Esophagus muscularis mucosa (tissue), 4 donors: ENCODE measurements around the gene DELE1. TPM values are rescaled to one million over a fixed set of nuclear protein-coding genes. Genes with fewer than 3 reads are reported as not detected.

Source experiments
- DNase-seq: peaks from one replicate; pipeline ENCODE4 v3.0.0-alpha.2; 2017; ENCODE audit errors: extremely low spot score
- H3K27ac ChIP-seq, 4 donors: fragments of 200-600 bp; sonication (generic); replicated peaks in 1 of 4; 1 replicate in 3 of 4; 2 replicates in 1 of 4; pipeline ENCODE4 v1.5.1; 2016 to 2019; ENCODE audit warnings: mild to moderate bottlenecking in 1 of 4
- H3K27me3 ChIP-seq, 4 donors: fragments of 200-600 bp; sonication (generic); one replicate each; pipeline versions ENCODE4 v1.5.1 to v1.6.0; 2016 to 2019
- H3K36me3 ChIP-seq, 4 donors: fragments of 200-600 bp; sonication (generic); one replicate each; pipeline ENCODE4 v1.5.1; 2016 to 2019
- H3K4me1 ChIP-seq, 4 donors: fragments of 200-600 bp; sonication (generic); one replicate each; pipeline ENCODE4 v1.5.1; 2016 to 2019
- H3K4me3 ChIP-seq, 4 donors: fragments of 200-600 bp; sonication (generic); 1 replicate in 2 of 4; 2 replicates in 2 of 4; pipeline ENCODE4 v1.5.1; 2016 to 2019; ENCODE audit warnings: mild to moderate bottlenecking in 4 of 4, moderate library complexity in 1 of 4
- H3K9me3 ChIP-seq, 4 donors: fragments of 200-600 bp; sonication (generic); 1 replicate in 3 of 4; 2 replicates in 1 of 4; pipeline ENCODE4 v1.5.1; 2016 to 2019
- EP300 ChIP-seq: sonication (generic); formaldehyde crosslinking; IDR thresholded peaks from one replicate; pipeline ENCODE4 v1.6.1; 2017; ENCODE audit warnings: antibody characterized with exemption
- POLR2A ChIP-seq: fragments of 450-650 bp; IDR thresholded peaks from one replicate; pipeline ENCODE4 v1.6.1; 2017; ENCODE audit warnings: antibody characterized with exemption, moderate library complexity, mild to moderate bottlenecking, low read depth
- POLR2AphosphoS5 ChIP-seq, 2 donors: sonication (generic); formaldehyde crosslinking; IDR thresholded peaks; one replicate each; pipeline ENCODE4 v1.6.1; 2017; ENCODE audit warnings: antibody characterized with exemption in 2 of 2
- WGBS: methylation state at CpG from one replicate; pipeline ENCODE4 v1.1.5; 2018; 5-methylcytosine and 5-hydroxymethylcytosine counted together
- intact Hi-C: fragments of 100-400 bp; cut with DNase I; formaldehyde crosslinking; loops from one replicate; pipeline ENCODE4 v1.15.1; 2023
- total RNA-seq, 4 donors: library from RNA; depleted of rRNA; stranded (reverse); fragments of >200 nt; gene quantifications; one replicate each; pipeline versions ENCODE4 v1.1.0 to v1.2.1, GENCODE V29; 2016
- TF ChIP-seq, protein P1 (sequence below), 3 experiments: fragments of 200-600 bp in 2 of 3; fragments of 450-650 bp in 1 of 3; sonication (generic) in 2 of 3; IDR thresholded peaks; one replicate each; pipeline ENCODE4 v1.5.1; 2017 to 2019; ENCODE audit warnings: antibody characterized with exemption in 3 of 3, mild to moderate bottlenecking in 2 of 3, moderate library complexity in 1 of 3

The DELE1 gene
- total RNA-seq, 4 donors from 2014 or later = 44.4 to 75.8 (median 49.6) TPM

DNA sequence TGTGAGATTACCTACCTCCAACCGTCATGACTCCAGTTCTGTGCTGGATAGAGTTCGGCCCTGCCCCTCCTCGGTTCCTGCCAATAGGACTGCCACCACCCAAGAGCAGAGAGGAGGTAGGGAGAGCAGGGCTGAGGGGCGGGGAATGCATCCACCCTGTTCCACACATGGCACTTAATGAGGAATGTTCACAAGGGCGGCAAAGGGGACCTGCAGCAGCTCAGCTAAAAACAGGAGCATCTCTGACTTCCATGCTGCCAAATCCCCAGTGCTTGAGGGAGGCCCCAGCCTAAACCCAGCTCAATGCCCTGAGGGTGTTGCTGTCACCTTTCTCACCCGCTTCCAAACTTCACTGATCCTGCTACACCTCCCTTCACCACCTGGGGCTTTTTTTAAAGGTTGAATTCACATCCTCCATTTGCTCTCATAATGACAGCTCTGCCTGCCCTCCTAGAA lies 7.8 kb upstream of the DELE1 start:
- no peak overlapping the region for H3K27ac ChIP-seq
- intact Hi-C loops = no loop called here
- no peaks in the 10 kb centered on the region for H3K36me3 ChIP-seq
- H3K4me3 ChIP-seq = no peak overlapping the region
- DNase-seq = no peak
- H3K4me1 ChIP-seq = peaks cover 4 to 14% (median 12%) of the 10 kb centered on the region in 4 donors
- WGBS = 89% methylated on average over 6 of the region's 6 CpGs
- peaks cover 0 to 13% (median 0%) of the 10 kb centered on the region in 4 donors for H3K27me3 ChIP-seq
- TF ChIP-seq EP300 (no peak), POLR2AphosphoS5 (IDR thresholded peaks at IDR 0.05) (no peak), POLR2A (no peak)
- TF ChIP-seq, protein P1, sequence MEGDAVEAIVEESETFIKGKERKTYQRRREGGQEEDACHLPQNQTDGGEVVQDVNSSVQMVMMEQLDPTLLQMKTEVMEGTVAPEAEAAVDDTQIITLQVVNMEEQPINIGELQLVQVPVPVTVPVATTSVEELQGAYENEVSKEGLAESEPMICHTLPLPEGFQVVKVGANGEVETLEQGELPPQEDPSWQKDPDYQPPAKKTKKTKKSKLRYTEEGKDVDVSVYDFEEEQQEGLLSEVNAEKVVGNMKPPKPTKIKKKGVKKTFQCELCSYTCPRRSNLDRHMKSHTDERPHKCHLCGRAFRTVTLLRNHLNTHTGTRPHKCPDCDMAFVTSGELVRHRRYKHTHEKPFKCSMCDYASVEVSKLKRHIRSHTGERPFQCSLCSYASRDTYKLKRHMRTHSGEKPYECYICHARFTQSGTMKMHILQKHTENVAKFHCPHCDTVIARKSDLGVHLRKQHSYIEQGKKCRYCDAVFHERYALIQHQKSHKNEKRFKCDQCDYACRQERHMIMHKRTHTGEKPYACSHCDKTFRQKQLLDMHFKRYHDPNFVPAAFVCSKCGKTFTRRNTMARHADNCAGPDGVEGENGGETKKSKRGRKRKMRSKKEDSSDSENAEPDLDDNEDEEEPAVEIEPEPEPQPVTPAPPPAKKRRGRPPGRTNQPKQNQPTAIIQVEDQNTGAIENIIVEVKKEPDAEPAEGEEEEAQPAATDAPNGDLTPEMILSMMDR (IDR thresholded peaks at IDR 0.05) = no peak
- H3K9me3 ChIP-seq = no peaks in the 10 kb centered on the region

- 72% methylated on average over 2 of the region's 2 CpGs for WGBS
- intact Hi-C loops = no loop called here
- H3K27ac ChIP-seq = no peak overlapping the region
These were observed 7.1 kb upstream of the DELE1 start for GRCh38 chr5:141916522-141916921.

GRCh38 chr5:141917760-141918159 lies 5.9 kb upstream of the DELE1 start:
- Histone ChIP-seq H3K36me3 (no peaks in the 10 kb centered on the region), H3K27me3 (peaks cover 0 to 11% (median 0%) of the 10 kb centered on the region in 4 donors), H3K4me3 (no peak overlapping the region), H3K4me1 (peaks cover 7 to 20% (median 16%) of the 10 kb centered on the region in 4 donors), H3K9me3 (no peaks in the 10 kb centered on the region), H3K27ac (no peak overlapping the region)
- DNase-seq = no peak
- intact Hi-C loops = no loop called here
- TF ChIP-seq POLR2AphosphoS5 (IDR thresholded peaks at IDR 0.05) = no peak
- TF ChIP-seq, protein P1 (IDR thresholded peaks at IDR 0.05) = no peak
- WGBS = 80% methylated on average over 5 of the region's 5 CpGs

More at GRCh38 chr5:141916522-141916921, 7.1 kb upstream of the DELE1 start:
- H3K27me3 ChIP-seq = peaks cover 0 to 13% (median 0%) of the 10 kb centered on the region in 4 donors
- H3K4me3 ChIP-seq = no peak overlapping the region
- peaks cover 4 to 14% (median 12%) of the 10 kb centered on the region in 4 donors for H3K4me1 ChIP-seq
- no peaks in the 10 kb centered on the region for H3K9me3 ChIP-seq
- no peak for DNase-seq
- H3K36me3 ChIP-seq = no peaks in the 10 kb centered on the region
- no peak for TF ChIP-seq POLR2AphosphoS5 (IDR thresholded peaks at IDR 0.05)
- TF ChIP-seq, protein P1 (IDR thresholded peaks at IDR 0.05) = no peak
- no peak for TF ChIP-seq POLR2A
- no peak for TF ChIP-seq EP300

GRCh38 chr5:141919218-141920119 lies 4.2 kb upstream of the DELE1 start:
- Histone ChIP-seq H3K27ac (no peak overlapping the region), H3K4me1 (peaks cover 13 to 20% (median 17%) of the 10 kb centered on the region in 4 donors), H3K36me3 (no peaks in the 10 kb centered on the region), H3K9me3 (no peaks in the 10 kb centered on the region), H3K27me3 (peaks cover 0 to 7% (median 0%) of the 10 kb centered on the region in 4 donors), H3K4me3 (no peak overlapping the region)
- WGBS = 88% methylated on average over 8 of the region's 8 CpGs
- DNase-seq = no peak
- intact Hi-C loops = no loop called here
- TF ChIP-seq POLR2AphosphoS5 (IDR thresholded peaks at IDR 0.05) (no peak), POLR2A (no peak), EP300 (no peak)
- TF ChIP-seq, protein P1 (IDR thresholded peaks at IDR 0.05) = no peak
